Parathyroid adenoma (tissue), 2 donors: ENCODE data around the gene PSMD7.

Source experiments
- H2AFZ ChIP-seq: fragments of 300-600 bp; sonication (generic); one replicate; pipeline ENCODE4 v1.7.0; 2017; ENCODE audit warnings: antibody characterized with exemption, mild to moderate bottlenecking
- H3K27ac ChIP-seq: fragments of 300-600 bp; sonication (generic); one replicate; pipeline ENCODE4 v1.7.0; 2017
- H3K27me3 ChIP-seq: fragments of 300-600 bp; sonication (generic); one replicate; pipeline ENCODE4 v1.7.0; 2017; ENCODE audit warnings: low read length; ENCODE audit not compliant: control insufficient read depth, insufficient read depth
- H3K36me3 ChIP-seq: fragments of 300-600 bp; sonication (generic); one replicate; pipeline ENCODE4 v1.7.0; 2017; ENCODE audit warnings: low read length; ENCODE audit not compliant: control insufficient read depth, insufficient read depth
- H3K4me1 ChIP-seq: fragments of 300-600 bp; sonication (generic); one replicate; pipeline ENCODE4 v1.7.0; 2017; ENCODE audit warnings: control low read depth
- H3K4me2 ChIP-seq: fragments of 300-600 bp; sonication (generic); one replicate; pipeline ENCODE4 v1.7.0; 2017; ENCODE audit warnings: low read length
- H3K4me3 ChIP-seq: fragments of 300-600 bp; sonication (generic); one replicate; pipeline ENCODE4 v1.7.0; 2017; ENCODE audit warnings: low read depth, low read length
- H3K79me2 ChIP-seq: fragments of 300-600 bp; sonication (generic); one replicate; pipeline ENCODE4 v1.7.0; 2017; ENCODE audit warnings: control low read depth
- H3K9ac ChIP-seq: fragments of 300-600 bp; sonication (generic); one replicate; pipeline ENCODE4 v1.7.0; 2017; ENCODE audit warnings: mild to moderate bottlenecking
- H3K9me3 ChIP-seq: fragments of 300-600 bp; sonication (generic); one replicate; pipeline ENCODE4 v1.7.0; 2017; ENCODE audit warnings: low read length; ENCODE audit not compliant: control insufficient read depth
- CTCF ChIP-seq: fragments of 300-600 bp; sonication (generic); IDR thresholded peaks from one replicate; pipeline ENCODE4 v1.7.0; 2017; ENCODE audit warnings: antibody characterized with exemption, mild to moderate bottlenecking
- donor health status: primary hyperparathyroidism.

The PSMD7 gene

GRCh38 chr16:74279805-74280204 is 16.8 kb upstream of the PSMD7 start:
- Histone ChIP-seq H3K27ac (no peak overlapping the region), H3K4me1 (no peaks in the 10 kb centered on the region), H3K79me2 (no peaks in the 10 kb centered on the region), H2AFZ (no peak overlapping the region), H3K4me2 (no peak overlapping the region), H3K9ac (no peak overlapping the region), H3K9me3 (no peaks in the 10 kb centered on the region), H3K4me3 (no peak overlapping the region), H3K36me3 (no peaks in the 10 kb centered on the region), H3K27me3 (no peaks in the 10 kb centered on the region)
- no peak for TF ChIP-seq CTCF

- H3K36me3 ChIP-seq: no peaks in the 10 kb centered on the region
- no peak overlapping the region for H3K9ac ChIP-seq
- H3K4me3 ChIP-seq: no peak overlapping the region
- H3K4me2 ChIP-seq: no peak overlapping the region
- no peaks in the 10 kb centered on the region for H3K27me3 ChIP-seq
- no peaks in the 10 kb centered on the region for H3K4me1 ChIP-seq
- no peaks in the 10 kb centered on the region for H3K9me3 ChIP-seq
- no peak overlapping the region for H3K27ac ChIP-seq
- no peak overlapping the region for H2AFZ ChIP-seq
- no peaks in the 10 kb centered on the region for H3K79me2 ChIP-seq
- no peak for TF ChIP-seq CTCF
Measured at GRCh38 chr16:74280448-74280847, 16.2 kb upstream of the PSMD7 start.

- Histone ChIP-seq H2AFZ (no peak overlapping the region), H3K36me3 (no peaks in the 10 kb centered on the region), H3K79me2 (no peaks in the 10 kb centered on the region), H3K4me3 (no peak overlapping the region), H3K4me1 (no peaks in the 10 kb centered on the region), H3K4me2 (no peak overlapping the region), H3K9ac (no peak overlapping the region), H3K27me3 (no peaks in the 10 kb centered on the region), H3K9me3 (no peaks in the 10 kb centered on the region), H3K27ac (no peak overlapping the region)
- TF ChIP-seq CTCF: no peak
Measured at GRCh38 chr16:74281300-74281699, 15.3 kb upstream of the PSMD7 start.

GRCh38 chr16:74283716-74284115 is 12.9 kb upstream of the PSMD7 start:
- Histone ChIP-seq H3K4me3 (no peak overlapping the region), H3K4me2 (no peak overlapping the region), H3K9me3 (no peaks in the 10 kb centered on the region), H3K27me3 (no peaks in the 10 kb centered on the region), H3K4me1 (no peaks in the 10 kb centered on the region), H3K27ac (no peak overlapping the region), H3K9ac (no peak overlapping the region), H3K79me2 (no peaks in the 10 kb centered on the region), H3K36me3 (no peaks in the 10 kb centered on the region), H2AFZ (no peak overlapping the region)
- no peak for TF ChIP-seq CTCF

GRCh38 chr16:74288065-74288464 is 8.5 kb upstream of the PSMD7 start:
- Histone ChIP-seq H3K27ac (no peak overlapping the region), H3K9me3 (peaks cover 3% of the 10 kb centered on the region), H3K4me2 (no peak overlapping the region), H3K79me2 (no peaks in the 10 kb centered on the region), H3K36me3 (no peaks in the 10 kb centered on the region), H3K9ac (no peak overlapping the region), H3K4me1 (no peaks in the 10 kb centered on the region), H3K27me3 (no peaks in the 10 kb centered on the region), H3K4me3 (no peak overlapping the region), H2AFZ (no peak overlapping the region)
- TF ChIP-seq CTCF: no peak
